Astrocyte (in vitro differentiated cells and primary cell): ENCODE data around the gene NPIPB6. TPM values are rescaled to one million over a fixed set of nuclear protein-coding genes. Genes with fewer than 3 reads are reported as not detected.

ENCODE experiments used
- DNase-seq: peaks from one replicate; pipeline ENCODE4 v3.0.0-alpha.2; 2010; ENCODE audit warnings: low read depth
- FAIRE-seq: peaks from 2 replicates; lab custom pipeline; 2011; peaks lifted over from hg19 to GRCh38; lab: Jason Lieb, UNC
- H2AFZ ChIP-seq: 2 replicates; pipeline ENCODE4 v1.6.0; 2012; ENCODE audit warnings: low read depth, low read length, inconsistent platforms
- H3K27ac ChIP-seq: 2 replicates; pipeline ENCODE4 v1.5.1; 2011; ENCODE audit warnings: low read depth, low read length, inconsistent platforms
- H3K27me3 ChIP-seq: 2 replicates; pipeline ENCODE4 v1.6.0; 2011; ENCODE audit warnings: low read length, inconsistent platforms; ENCODE audit not compliant: insufficient read depth
- H3K36me3 ChIP-seq: 2 replicates; pipeline ENCODE4 v1.5.1; 2011; ENCODE audit warnings: low read length, inconsistent platforms; ENCODE audit not compliant: insufficient read depth
- H3K4me1 ChIP-seq: 2 replicates; pipeline ENCODE4 v1.5.1; 2011; ENCODE audit warnings: low read length, inconsistent platforms; ENCODE audit not compliant: insufficient read depth
- H3K4me2 ChIP-seq: 2 replicates; pipeline ENCODE4 v1.6.0; 2012; ENCODE audit warnings: low read length, inconsistent platforms
- H3K4me3 ChIP-seq: 2 replicates; pipeline ENCODE4 v1.5.1; 2011; ENCODE audit warnings: low read depth, mild to moderate bottlenecking, low read length, inconsistent platforms; ENCODE audit not compliant: insufficient read depth
- H3K79me2 ChIP-seq: 2 replicates; pipeline ENCODE4 v1.6.0; 2012; ENCODE audit warnings: mild to moderate bottlenecking, low read length, inconsistent platforms; ENCODE audit not compliant: insufficient read depth
- H3K9ac ChIP-seq: 2 replicates; pipeline ENCODE4 v1.6.0; 2012; ENCODE audit warnings: mild to moderate bottlenecking, low read length, inconsistent platforms
- H3K9me3 ChIP-seq: 2 replicates; pipeline ENCODE4 v1.5.1; 2012; ENCODE audit warnings: low read depth, mild to moderate bottlenecking, low read length, inconsistent platforms; ENCODE audit not compliant: insufficient read depth
- H4K20me1 ChIP-seq: 2 replicates; pipeline ENCODE4 v1.6.0; 2012; ENCODE audit warnings: low read length, inconsistent platforms; ENCODE audit not compliant: insufficient read depth
- H3K27ac Mint-ChIP-seq: one replicate; pipeline ENCODE4 v1.8.0; 2021; ENCODE audit warnings: mild to moderate bottlenecking, mixed read lengths; ENCODE audit not compliant: unreplicated experiment
- H3K27me3 Mint-ChIP-seq: one replicate; pipeline ENCODE4 v1.8.0; 2021; ENCODE audit warnings: low read depth, mixed read lengths; ENCODE audit not compliant: unreplicated experiment
- H3K36me3 Mint-ChIP-seq: one replicate; pipeline ENCODE4 v1.8.0; 2021; ENCODE audit warnings: low read depth, mixed read lengths; ENCODE audit not compliant: unreplicated experiment
- H3K4me1 Mint-ChIP-seq: one replicate; pipeline ENCODE4 v1.8.0; 2021; ENCODE audit warnings: low read depth, mixed read lengths; ENCODE audit not compliant: unreplicated experiment
- H3K4me3 Mint-ChIP-seq: one replicate; pipeline ENCODE4 v1.8.0; 2021; ENCODE audit warnings: mild to moderate bottlenecking, moderate library complexity, mixed read lengths; ENCODE audit not compliant: unreplicated experiment
- H3K9me3 Mint-ChIP-seq: one replicate; pipeline ENCODE4 v1.8.0; 2021; ENCODE audit warnings: mild to moderate bottlenecking, mixed read lengths; ENCODE audit not compliant: unreplicated experiment
- CTCF ChIP-seq: IDR thresholded peaks from 2 replicates; pipeline ENCODE4 v1.5.1; 2011; ENCODE audit warnings: low read depth, mild to moderate bottlenecking, inconsistent platforms, low read length, moderate library complexity; ENCODE audit not compliant: insufficient read depth
- EZH2 ChIP-seq: IDR thresholded peaks from 2 replicates; pipeline ENCODE4 v1.6.1; 2012; ENCODE audit warnings: mild to moderate bottlenecking, low read length, inconsistent platforms; ENCODE audit not compliant: insufficient read depth
- total RNA-seq: library from RNA; stranded (reverse); gene quantifications from 2 replicates; pipeline ENCODE4 v1.2.1, GENCODE V29; 2021

The NPIPB6 gene
- total RNA-seq, 1 donor from 2014 or later, result 1.7 TPM

DNA sequence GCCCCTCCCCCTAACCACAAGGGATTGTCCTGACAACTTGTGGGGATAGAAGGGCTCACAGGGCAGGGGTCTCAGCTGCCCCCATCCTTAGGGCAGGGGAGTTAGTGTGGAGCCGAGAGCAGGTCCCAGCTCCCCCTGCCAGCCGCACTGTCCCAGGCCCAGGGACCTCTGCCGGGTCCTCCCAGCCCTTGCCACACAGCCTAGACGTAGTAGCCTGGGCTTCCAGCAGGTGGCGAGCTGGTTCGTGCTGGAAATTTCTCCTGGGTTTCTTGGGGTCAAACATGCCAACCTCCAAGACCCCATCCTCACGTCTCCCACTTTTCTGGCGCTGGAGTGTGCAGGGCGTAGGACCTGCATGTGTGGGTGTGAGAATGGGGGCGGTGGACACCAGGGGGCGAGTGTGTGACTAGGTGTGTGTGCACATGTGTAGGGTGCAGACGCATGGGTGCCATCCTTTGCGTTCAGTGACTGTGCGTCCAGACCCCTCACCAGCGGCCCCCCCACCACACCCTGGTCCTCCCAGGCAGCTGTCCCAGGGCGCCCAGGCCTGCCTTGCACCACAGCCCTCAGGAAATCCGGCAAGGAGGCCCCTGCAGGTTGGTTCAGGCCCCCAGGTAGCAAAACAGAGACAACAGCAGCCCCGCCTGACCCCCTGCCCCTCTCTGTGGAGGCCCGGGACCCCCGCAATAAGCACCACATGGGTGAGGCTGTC, 41.5 kb downstream of the NPIPB6 start:
- no peak overlapping the region for H3K4me3 Mint-ChIP-seq
- no peaks in the 10 kb centered on the region for H3K36me3 ChIP-seq
- FAIRE-seq, result no peak
- no peaks in the 10 kb centered on the region for H3K4me1 Mint-ChIP-seq
- no peak overlapping the region for H3K9ac ChIP-seq
- no peaks in the 10 kb centered on the region for H3K27me3 ChIP-seq
- H3K36me3 Mint-ChIP-seq, result no peaks in the 10 kb centered on the region
- no peak overlapping the region for H2AFZ ChIP-seq
- H3K4me1 ChIP-seq, result peaks cover 2% of the 10 kb centered on the region
- H3K4me2 ChIP-seq, result no peak overlapping the region
- TF ChIP-seq EZH2, result no peak
- TF ChIP-seq CTCF, result peak; percentile 61
- no peak overlapping the region for H3K27ac Mint-ChIP-seq
- H3K27me3 Mint-ChIP-seq, result peaks cover 12% of the 10 kb centered on the region
- no peaks in the 10 kb centered on the region for H3K9me3 Mint-ChIP-seq
- H3K27ac ChIP-seq, result no peak overlapping the region
- H4K20me1 ChIP-seq, result no peaks in the 10 kb centered on the region
- no peak overlapping the region for H3K4me3 ChIP-seq
- H3K79me2 ChIP-seq, result no peaks in the 10 kb centered on the region
- H3K9me3 ChIP-seq, result no peaks in the 10 kb centered on the region
- peak; percentile 3 for DNase-seq

DNA sequence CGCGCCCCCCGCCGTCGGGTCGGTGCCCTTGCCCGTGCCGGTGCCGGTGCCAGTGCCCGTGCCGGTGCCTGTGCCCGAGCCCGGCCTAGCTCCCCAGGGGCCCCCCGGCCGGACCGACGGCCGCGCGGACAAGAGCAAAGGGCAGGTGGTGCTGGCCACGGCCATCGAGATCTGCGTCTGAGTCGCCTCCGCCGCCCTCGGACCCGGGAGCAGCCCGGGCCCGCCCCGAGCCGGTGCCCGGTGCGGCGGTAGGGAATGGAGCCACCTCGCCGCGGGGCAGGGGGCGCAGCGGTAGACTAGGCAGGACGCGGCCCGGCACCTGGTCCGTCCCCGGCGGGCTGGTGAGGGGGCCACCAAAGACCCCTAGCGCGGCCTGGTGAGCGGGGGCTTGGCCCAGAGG, 42.6 kb downstream of the NPIPB6 start:
- Mint-ChIP-seq H3K27ac (no peak overlapping the region), H3K4me3 (no peak overlapping the region), H3K27me3 (peaks cover 10% of the 10 kb centered on the region), H3K9me3 (no peaks in the 10 kb centered on the region), H3K4me1 (no peaks in the 10 kb centered on the region), H3K36me3 (no peaks in the 10 kb centered on the region)
- Histone ChIP-seq H3K27me3 (no peaks in the 10 kb centered on the region), H3K36me3 (no peaks in the 10 kb centered on the region), H3K27ac (no peak overlapping the region), H3K9ac (no peak overlapping the region), H3K4me1 (peaks cover 3% of the 10 kb centered on the region), H3K9me3 (no peaks in the 10 kb centered on the region), H3K4me3 (no peak overlapping the region), H3K79me2 (no peaks in the 10 kb centered on the region), H2AFZ (no peak overlapping the region), H3K4me2 (no peak overlapping the region), H4K20me1 (no peaks in the 10 kb centered on the region)
- FAIRE-seq (no peak), DNase-seq (no peak)
- TF ChIP-seq CTCF (no peak), EZH2 (no peak)

GRCh38 chr16:28320023-28320561, 43.2 kb downstream of the NPIPB6 start:
- Histone ChIP-seq H3K36me3 (no peaks in the 10 kb centered on the region), H3K27ac (no peak overlapping the region), H3K79me2 (no peaks in the 10 kb centered on the region), H3K9ac (no peak overlapping the region), H3K27me3 (no peaks in the 10 kb centered on the region), H4K20me1 (no peaks in the 10 kb centered on the region), H3K4me2 (no peak overlapping the region), H3K4me3 (no peak overlapping the region), H3K4me1 (peaks cover 3% of the 10 kb centered on the region), H2AFZ (no peak overlapping the region), H3K9me3 (no peaks in the 10 kb centered on the region)
- no peak for FAIRE-seq
- H3K4me3 Mint-ChIP-seq, result no peak overlapping the region
- no peak overlapping the region for H3K27ac Mint-ChIP-seq
- no peak for TF ChIP-seq CTCF
- TF ChIP-seq EZH2, result no peak
- no peaks in the 10 kb centered on the region for H3K36me3 Mint-ChIP-seq
- H3K9me3 Mint-ChIP-seq, result no peaks in the 10 kb centered on the region
- H3K27me3 Mint-ChIP-seq, result peaks cover 5% of the 10 kb centered on the region
- DNase-seq, result no peak
- no peaks in the 10 kb centered on the region for H3K4me1 Mint-ChIP-seq
